Measurements from ENCODE around the gene GABRG3.

The GABRG3 gene

DNA sequence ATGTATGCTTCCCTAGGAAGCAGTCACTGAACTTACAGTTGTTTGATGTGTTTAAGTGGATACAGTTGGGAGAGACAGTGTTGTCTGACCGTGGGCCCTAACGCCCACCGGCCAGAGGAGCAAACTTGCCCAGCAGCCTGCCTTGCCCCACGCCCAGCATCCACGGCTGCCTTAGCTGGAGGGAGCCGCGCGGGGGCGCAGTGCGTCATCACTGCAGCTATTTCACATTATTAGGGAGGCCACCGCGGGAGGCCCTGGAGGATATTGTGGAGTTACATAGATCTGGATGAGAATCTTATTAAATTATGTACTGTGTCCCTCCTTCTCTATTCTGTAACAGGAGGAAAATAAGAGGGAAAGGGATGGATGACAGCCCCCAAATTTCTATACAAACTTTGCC lies 267.2 kb downstream of the GABRG3 start:
- Histone ChIP-seq H3K36me3 (ENCODE audit: control insufficient read depth in 5 of 5, insufficient read depth in 5 of 5, low read length in 5 of 5) (no peaks in the 10 kb centered on the region), H3K9ac (ENCODE audit: low read length in 5 of 5) (no peak overlapping the region), H3K9me3 (ENCODE audit: control insufficient read depth in 5 of 5, low read length in 5 of 5) (no peaks in the 10 kb centered on the region), H3K27me3 (ENCODE audit: control insufficient read depth in 5 of 5, insufficient read depth in 4 of 5, low read length in 5 of 5) (no peaks in the 10 kb centered on the region), H3K4me3 (ENCODE audit: low read depth in 1 of 5, low read length in 5 of 5) (no peak overlapping the region), H3K4me1 (ENCODE audit: control insufficient read depth in 5 of 5, insufficient read depth in 5 of 5, low read length in 5 of 5) (no peaks in the 10 kb centered on the region), H3K27ac (ENCODE audit: low read depth, low read length) (no peak overlapping the region)

DNA sequence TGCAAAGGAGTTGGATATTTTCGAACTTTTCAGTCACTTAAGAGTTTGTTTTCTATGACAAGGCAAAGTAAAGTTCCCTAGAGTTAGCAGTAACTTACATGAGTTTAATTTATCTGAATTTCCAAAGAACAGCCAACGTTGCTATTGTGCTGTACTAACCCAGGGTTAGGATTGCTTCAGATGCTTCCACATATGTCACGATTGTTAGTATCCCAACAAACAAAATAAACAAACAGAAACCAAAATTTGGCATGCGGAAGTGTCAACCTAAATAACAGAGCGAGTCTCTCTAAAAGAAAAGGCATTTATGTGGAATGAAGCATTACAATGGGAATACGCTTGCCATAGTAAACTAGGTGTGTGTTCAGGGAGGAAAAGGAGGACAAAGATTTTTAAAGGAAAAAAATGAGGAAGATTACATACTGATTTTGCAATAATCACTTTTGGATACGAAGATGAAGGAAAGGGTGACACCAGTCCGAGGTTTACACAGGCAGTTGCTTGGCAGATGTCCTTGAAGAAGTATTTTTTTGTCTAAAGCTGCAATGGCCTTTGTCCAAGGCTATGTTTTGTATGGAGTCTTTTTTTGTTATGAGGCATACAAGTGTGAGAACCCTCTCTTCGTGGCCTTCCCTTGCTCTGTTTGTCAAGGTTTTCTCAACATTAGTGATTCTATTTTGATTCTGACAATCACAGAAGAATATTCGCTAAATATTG lies 267.9 kb downstream of the GABRG3 start:
- Histone ChIP-seq H3K9me3 (ENCODE audit: control insufficient read depth in 5 of 5, low read length in 5 of 5) (no peaks in the 10 kb centered on the region), H3K36me3 (ENCODE audit: control insufficient read depth in 5 of 5, insufficient read depth in 5 of 5, low read length in 5 of 5) (no peaks in the 10 kb centered on the region), H3K9ac (ENCODE audit: low read length in 5 of 5) (no peak overlapping the region)

GRCh38 chr15:27241943-27242342 lies 271.0 kb downstream of the GABRG3 start:
- H3K4me3 ChIP-seq (ENCODE audit: low read depth in 1 of 5, low read length in 5 of 5), result no peak overlapping the region
- no peaks in the 10 kb centered on the region for H3K4me1 ChIP-seq (ENCODE audit: control insufficient read depth in 5 of 5, insufficient read depth in 5 of 5, low read length in 5 of 5)
- peaks cover 0 to 2% (median 0%) of the 10 kb centered on the region in 5 donors for H3K9me3 ChIP-seq (ENCODE audit: control insufficient read depth in 5 of 5, low read length in 5 of 5)
- no peak overlapping the region for H3K27ac ChIP-seq (ENCODE audit: low read depth, low read length)
- H3K9ac ChIP-seq (ENCODE audit: low read length in 5 of 5), result no peak overlapping the region
- H3K36me3 ChIP-seq (ENCODE audit: control insufficient read depth in 5 of 5, insufficient read depth in 5 of 5, low read length in 5 of 5), result no peaks in the 10 kb centered on the region
- H3K27me3 ChIP-seq (ENCODE audit: control insufficient read depth in 5 of 5, insufficient read depth in 4 of 5, low read length in 5 of 5), result no peaks in the 10 kb centered on the region

More for the DNA sequence above, 267.9 kb downstream of the GABRG3 start:
- Histone ChIP-seq H3K4me3 (ENCODE audit: low read depth in 1 of 5, low read length in 5 of 5) (no peak overlapping the region), H3K27ac (ENCODE audit: low read depth, low read length) (no peak overlapping the region), H3K27me3 (ENCODE audit: control insufficient read depth in 5 of 5, insufficient read depth in 4 of 5, low read length in 5 of 5) (no peaks in the 10 kb centered on the region), H3K4me1 (ENCODE audit: control insufficient read depth in 5 of 5, insufficient read depth in 5 of 5, low read length in 5 of 5) (no peaks in the 10 kb centered on the region)

GRCh38 chr15:27244047-27244446 lies 273.1 kb downstream of the GABRG3 start:
- H3K9ac ChIP-seq (ENCODE audit: low read length in 5 of 5), result no peak overlapping the region

DNA sequence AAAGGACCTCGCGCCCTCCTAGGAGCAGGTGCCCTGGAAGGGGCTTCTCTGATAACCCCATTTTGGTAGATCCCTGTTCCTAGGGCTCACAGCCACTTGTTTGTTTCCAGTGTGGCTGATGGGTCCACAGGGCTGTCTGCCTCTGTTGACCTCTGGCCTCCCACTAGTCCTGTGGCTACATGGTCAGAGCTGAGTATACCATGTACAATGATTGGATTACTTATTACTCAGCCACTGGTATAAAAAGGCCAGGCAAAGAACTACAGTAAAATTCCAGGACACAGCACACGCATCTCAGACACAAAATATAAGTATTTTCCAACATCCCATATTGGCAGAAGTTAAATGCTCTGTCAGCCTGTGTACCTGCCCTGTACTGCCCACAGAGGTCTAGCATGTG lies 277.3 kb downstream of the GABRG3 start:
- Histone ChIP-seq H3K9ac (ENCODE audit: low read length in 5 of 5) (no peak overlapping the region), H3K27me3 (ENCODE audit: control insufficient read depth in 5 of 5, insufficient read depth in 4 of 5, low read length in 5 of 5) (peaks cover 0 to 12% (median 4%) of the 10 kb centered on the region in 5 donors), H3K27ac (ENCODE audit: low read depth, low read length) (no peak overlapping the region), H3K36me3 (ENCODE audit: control insufficient read depth in 5 of 5, insufficient read depth in 5 of 5, low read length in 5 of 5) (no peaks in the 10 kb centered on the region), H3K4me3 (ENCODE audit: low read depth in 1 of 5, low read length in 5 of 5) (no peak overlapping the region), H3K4me1 (ENCODE audit: control insufficient read depth in 5 of 5, insufficient read depth in 5 of 5, low read length in 5 of 5) (no peaks in the 10 kb centered on the region), H3K9me3 (ENCODE audit: control insufficient read depth in 5 of 5, low read length in 5 of 5) (peaks cover 0 to 2% (median 0%) of the 10 kb centered on the region in 5 donors)

More at GRCh38 chr15:27244047-27244446, 273.1 kb downstream of the GABRG3 start:
- Histone ChIP-seq H3K27me3 (ENCODE audit: control insufficient read depth in 5 of 5, insufficient read depth in 4 of 5, low read length in 5 of 5) (no peaks in the 10 kb centered on the region), H3K4me3 (ENCODE audit: low read depth in 1 of 5, low read length in 5 of 5) (no peak overlapping the region), H3K4me1 (ENCODE audit: control insufficient read depth in 5 of 5, insufficient read depth in 5 of 5, low read length in 5 of 5) (no peaks in the 10 kb centered on the region), H3K27ac (ENCODE audit: low read depth, low read length) (no peak overlapping the region), H3K36me3 (ENCODE audit: control insufficient read depth in 5 of 5, insufficient read depth in 5 of 5, low read length in 5 of 5) (no peaks in the 10 kb centered on the region), H3K9me3 (ENCODE audit: control insufficient read depth in 5 of 5, low read length in 5 of 5) (peaks cover 0 to 2% (median 0%) of the 10 kb centered on the region in 5 donors)

- Histone ChIP-seq H3K27ac (ENCODE audit: low read depth, low read length) (no peak overlapping the region), H3K36me3 (ENCODE audit: control insufficient read depth in 5 of 5, insufficient read depth in 5 of 5, low read length in 5 of 5) (no peaks in the 10 kb centered on the region), H3K9ac (ENCODE audit: low read length in 5 of 5) (no peak overlapping the region), H3K4me1 (ENCODE audit: control insufficient read depth in 5 of 5, insufficient read depth in 5 of 5, low read length in 5 of 5) (no peaks in the 10 kb centered on the region), H3K9me3 (ENCODE audit: control insufficient read depth in 5 of 5, low read length in 5 of 5) (peaks cover 0 to 2% (median 0%) of the 10 kb centered on the region in 5 donors), H3K4me3 (ENCODE audit: low read depth in 1 of 5, low read length in 5 of 5) (no peak overlapping the region), H3K27me3 (ENCODE audit: control insufficient read depth in 5 of 5, insufficient read depth in 4 of 5, low read length in 5 of 5) (peaks cover 0 to 12% (median 4%) of the 10 kb centered on the region in 5 donors)
Measured at GRCh38 chr15:27249046-27249759, 278.2 kb downstream of the GABRG3 start.

GRCh38 chr15:27249760-27250109 lies 278.8 kb downstream of the GABRG3 start:
- no peak overlapping the region for H3K9ac ChIP-seq (ENCODE audit: low read length in 5 of 5)
- no peak overlapping the region for H3K4me3 ChIP-seq (ENCODE audit: low read depth in 1 of 5, low read length in 5 of 5)
- H3K36me3 ChIP-seq (ENCODE audit: control insufficient read depth in 5 of 5, insufficient read depth in 5 of 5, low read length in 5 of 5), result no peaks in the 10 kb centered on the region
- H3K9me3 ChIP-seq (ENCODE audit: control insufficient read depth in 5 of 5, low read length in 5 of 5), result peaks cover 0 to 2% (median 0%) of the 10 kb centered on the region in 5 donors
- H3K27ac ChIP-seq (ENCODE audit: low read depth, low read length), result no peak overlapping the region
- peaks cover 0 to 12% (median 4%) of the 10 kb centered on the region in 5 donors for H3K27me3 ChIP-seq (ENCODE audit: control insufficient read depth in 5 of 5, insufficient read depth in 4 of 5, low read length in 5 of 5)
- no peaks in the 10 kb centered on the region for H3K4me1 ChIP-seq (ENCODE audit: control insufficient read depth in 5 of 5, insufficient read depth in 5 of 5, low read length in 5 of 5)

DNA sequence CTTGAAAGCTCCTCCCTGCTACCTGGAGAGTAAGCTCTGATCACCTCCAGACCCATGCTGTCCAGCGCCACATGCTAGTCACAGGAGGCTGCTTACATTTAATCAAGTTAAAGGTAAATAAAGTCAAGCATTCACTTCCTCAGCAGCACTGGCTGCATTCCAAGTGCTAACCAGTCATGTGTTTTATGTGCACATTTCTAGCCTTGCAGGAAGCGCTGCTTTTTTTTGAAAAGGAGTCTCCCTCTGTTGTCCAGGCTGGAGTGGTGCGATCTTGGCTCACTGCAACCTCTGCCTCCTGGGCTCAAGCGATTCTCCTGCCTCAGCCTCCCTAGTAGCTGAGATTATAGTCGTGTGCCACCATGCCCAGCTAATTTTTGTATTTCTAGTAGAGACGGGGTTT lies 279.2 kb downstream of the GABRG3 start:
- H3K9ac ChIP-seq (ENCODE audit: low read length in 5 of 5), result no peak overlapping the region
- no peak overlapping the region for H3K27ac ChIP-seq (ENCODE audit: low read depth, low read length)
- no peak overlapping the region for H3K4me3 ChIP-seq (ENCODE audit: low read depth in 1 of 5, low read length in 5 of 5)
- H3K36me3 ChIP-seq (ENCODE audit: control insufficient read depth in 5 of 5, insufficient read depth in 5 of 5, low read length in 5 of 5), result no peaks in the 10 kb centered on the region
- H3K9me3 ChIP-seq (ENCODE audit: control insufficient read depth in 5 of 5, low read length in 5 of 5), result peaks cover 0 to 2% (median 0%) of the 10 kb centered on the region in 5 donors
- no peaks in the 10 kb centered on the region for H3K4me1 ChIP-seq (ENCODE audit: control insufficient read depth in 5 of 5, insufficient read depth in 5 of 5, low read length in 5 of 5)
- H3K27me3 ChIP-seq (ENCODE audit: control insufficient read depth in 5 of 5, insufficient read depth in 4 of 5, low read length in 5 of 5), result peaks cover 0 to 12% (median 4%) of the 10 kb centered on the region in 5 donors

DNA sequence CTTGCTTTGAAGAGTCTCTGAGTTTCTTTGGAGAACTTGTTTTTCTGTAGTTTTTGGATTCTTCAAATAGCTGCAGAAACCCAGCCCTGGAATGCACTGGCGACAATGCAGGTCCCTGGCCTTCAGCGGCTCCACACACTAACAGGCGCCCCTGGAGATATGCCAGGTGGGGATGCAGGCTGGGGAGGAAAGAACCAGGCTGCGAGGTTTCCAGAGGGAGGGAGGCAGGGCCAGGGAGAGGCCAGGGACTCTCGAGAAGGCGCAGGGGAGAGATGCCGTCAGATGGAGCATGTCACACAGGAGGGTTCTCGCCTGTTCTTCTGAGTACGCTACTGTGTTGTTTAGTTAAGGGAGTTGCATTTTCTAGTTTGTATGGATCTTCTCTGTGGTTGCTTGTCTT lies 283.1 kb downstream of the GABRG3 start:
- Histone ChIP-seq H3K4me3 (ENCODE audit: low read depth in 1 of 5, low read length in 5 of 5) (no peak overlapping the region), H3K27ac (ENCODE audit: low read depth, low read length) (no peak overlapping the region), H3K27me3 (ENCODE audit: control insufficient read depth in 5 of 5, insufficient read depth in 4 of 5, low read length in 5 of 5) (peaks cover 0 to 12% (median 4%) of the 10 kb centered on the region in 5 donors), H3K36me3 (ENCODE audit: control insufficient read depth in 5 of 5, insufficient read depth in 5 of 5, low read length in 5 of 5) (no peaks in the 10 kb centered on the region), H3K9me3 (ENCODE audit: control insufficient read depth in 5 of 5, low read length in 5 of 5) (peaks cover 0 to 2% (median 0%) of the 10 kb centered on the region in 5 donors), H3K4me1 (ENCODE audit: control insufficient read depth in 5 of 5, insufficient read depth in 5 of 5, low read length in 5 of 5) (no peaks in the 10 kb centered on the region), H3K9ac (ENCODE audit: low read length in 5 of 5) (no peak overlapping the region)

GRCh38 chr15:27254801-27255200 lies 283.8 kb downstream of the GABRG3 start:
- H3K9me3 ChIP-seq (ENCODE audit: control insufficient read depth in 5 of 5, low read length in 5 of 5), result peaks cover 0 to 4% (median 0%) of the 10 kb centered on the region in 5 donors
- H3K27me3 ChIP-seq (ENCODE audit: control insufficient read depth in 5 of 5, insufficient read depth in 4 of 5, low read length in 5 of 5), result peaks cover 0 to 11% (median 4%) of the 10 kb centered on the region in 5 donors
- no peaks in the 10 kb centered on the region for H3K4me1 ChIP-seq (ENCODE audit: control insufficient read depth in 5 of 5, insufficient read depth in 5 of 5, low read length in 5 of 5)
- H3K36me3 ChIP-seq (ENCODE audit: control insufficient read depth in 5 of 5, insufficient read depth in 5 of 5, low read length in 5 of 5), result no peaks in the 10 kb centered on the region
- H3K4me3 ChIP-seq (ENCODE audit: low read depth in 1 of 5, low read length in 5 of 5), result no peak overlapping the region
- no peak overlapping the region for H3K27ac ChIP-seq (ENCODE audit: low read depth, low read length)
- no peak overlapping the region for H3K9ac ChIP-seq (ENCODE audit: low read length in 5 of 5)

All from subcutaneous abdominal adipose tissue (tissue), 5 donors.